Right atrium auricular region (tissue), 2 donors: Measurements from ENCODE around the gene CRTAC1. TPM values are rescaled to one million over a fixed set of nuclear protein-coding genes. Genes with fewer than 3 reads are reported as not detected.

Experiments
- DNase-seq: peaks from one replicate; pipeline ENCODE4 v3.0.0-alpha.2; 2019; ENCODE audit warnings: low spot score
- H3K27ac ChIP-seq, 2 donors: fragments of 200-600 bp; sonication (generic); 1 replicate in 1 of 2; 2 replicates in 1 of 2; pipeline ENCODE4 v1.5.1; 2016 to 2019
- H3K27me3 ChIP-seq, 2 donors: fragments of 200-600 bp; sonication (generic); one replicate each; pipeline versions ENCODE4 v1.5.1 to v1.6.0; 2017 to 2019
- H3K36me3 ChIP-seq: fragments of 200-600 bp; sonication (generic); one replicate; pipeline ENCODE4 v1.5.1; 2016
- H3K4me1 ChIP-seq, 2 donors: fragments of 200-600 bp; sonication (generic); one replicate each; pipeline versions ENCODE4 v1.5.1 to v1.6.0; 2017 to 2019
- H3K4me3 ChIP-seq, 2 donors: fragments of 200-600 bp; sonication (generic); 1 replicate in 1 of 2; 2 replicates in 1 of 2; pipeline ENCODE4 v1.5.1; 2017 to 2019; ENCODE audit warnings: mild to moderate bottlenecking in 1 of 2, moderate library complexity in 1 of 2
- H3K9me3 ChIP-seq, 2 donors: fragments of 200-600 bp; sonication (generic); one replicate each; pipeline ENCODE4 v1.5.1; 2019
- total RNA-seq, 2 donors: library from RNA; depleted of rRNA; stranded (reverse); fragments of >200 nt; gene quantifications; one replicate each; pipeline ENCODE4 v1.1.0, GENCODE V29; 2016
- TF ChIP-seq, protein P1 (sequence below), 2 donors: fragments of 200-600 bp; sonication (generic); IDR thresholded peaks; one replicate each; pipeline ENCODE4 v1.5.1; 2019; ENCODE audit warnings: antibody characterized with exemption in 2 of 2

Gene CRTAC1
- total RNA-seq, 2 donors from 2014 or later = 3.5 to 5.6 TPM

- DNase-seq = no peak
- TF ChIP-seq, protein P1, sequence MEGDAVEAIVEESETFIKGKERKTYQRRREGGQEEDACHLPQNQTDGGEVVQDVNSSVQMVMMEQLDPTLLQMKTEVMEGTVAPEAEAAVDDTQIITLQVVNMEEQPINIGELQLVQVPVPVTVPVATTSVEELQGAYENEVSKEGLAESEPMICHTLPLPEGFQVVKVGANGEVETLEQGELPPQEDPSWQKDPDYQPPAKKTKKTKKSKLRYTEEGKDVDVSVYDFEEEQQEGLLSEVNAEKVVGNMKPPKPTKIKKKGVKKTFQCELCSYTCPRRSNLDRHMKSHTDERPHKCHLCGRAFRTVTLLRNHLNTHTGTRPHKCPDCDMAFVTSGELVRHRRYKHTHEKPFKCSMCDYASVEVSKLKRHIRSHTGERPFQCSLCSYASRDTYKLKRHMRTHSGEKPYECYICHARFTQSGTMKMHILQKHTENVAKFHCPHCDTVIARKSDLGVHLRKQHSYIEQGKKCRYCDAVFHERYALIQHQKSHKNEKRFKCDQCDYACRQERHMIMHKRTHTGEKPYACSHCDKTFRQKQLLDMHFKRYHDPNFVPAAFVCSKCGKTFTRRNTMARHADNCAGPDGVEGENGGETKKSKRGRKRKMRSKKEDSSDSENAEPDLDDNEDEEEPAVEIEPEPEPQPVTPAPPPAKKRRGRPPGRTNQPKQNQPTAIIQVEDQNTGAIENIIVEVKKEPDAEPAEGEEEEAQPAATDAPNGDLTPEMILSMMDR (IDR thresholded peaks at IDR 0.05) = no peak
- Histone ChIP-seq H3K4me1 (no peaks in the 10 kb centered on the region), H3K4me3 (no peak overlapping the region), H3K9me3 (no peaks in the 10 kb centered on the region), H3K27ac (no peak overlapping the region), H3K27me3 (no peaks in the 10 kb centered on the region), H3K36me3 (no peaks in the 10 kb centered on the region)
Observed at GRCh38 chr10:97861924-97862323, 168.5 kb downstream of the CRTAC1 start.

- TF ChIP-seq, protein P1 (IDR thresholded peaks at IDR 0.05) = no peak
- Histone ChIP-seq H3K9me3 (no peaks in the 10 kb centered on the region), H3K4me1 (no peaks in the 10 kb centered on the region), H3K4me3 (no peak overlapping the region), H3K27ac (no peak overlapping the region), H3K27me3 (no peaks in the 10 kb centered on the region), H3K36me3 (no peaks in the 10 kb centered on the region)
- DNase-seq = no peak
Observed at GRCh38 chr10:97861097-97861750, 169.2 kb downstream of the CRTAC1 start.

DNA sequence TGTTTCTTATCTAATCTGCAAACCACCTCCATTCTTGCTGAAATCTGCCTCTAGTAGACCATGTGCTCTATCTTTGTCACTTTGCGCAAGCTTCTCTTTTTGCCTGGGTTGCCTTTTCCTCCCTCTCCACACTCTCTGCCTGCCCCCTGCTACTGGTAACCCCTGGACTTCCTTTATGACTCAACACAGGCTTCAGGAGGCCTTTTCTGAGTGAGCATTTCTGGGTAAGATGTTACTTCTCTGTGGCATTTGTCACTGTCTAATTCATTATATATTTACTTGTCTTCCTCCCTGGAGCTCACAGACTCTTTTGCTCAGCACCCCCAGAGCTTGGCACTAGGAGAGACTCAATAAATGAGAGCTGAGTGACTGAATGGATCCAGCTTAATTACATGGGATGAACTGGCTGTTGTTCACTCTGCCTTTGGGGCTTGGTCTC is 172.4 kb downstream of the CRTAC1 start:
- H3K27me3 ChIP-seq = no peaks in the 10 kb centered on the region
- no peak overlapping the region for H3K4me3 ChIP-seq
- no peaks in the 10 kb centered on the region for H3K9me3 ChIP-seq
- TF ChIP-seq, protein P1 (IDR thresholded peaks at IDR 0.05) = no peak
- no peak for DNase-seq
- no peaks in the 10 kb centered on the region for H3K36me3 ChIP-seq
- H3K4me1 ChIP-seq = no peaks in the 10 kb centered on the region
- H3K27ac ChIP-seq = no peak overlapping the region

DNA sequence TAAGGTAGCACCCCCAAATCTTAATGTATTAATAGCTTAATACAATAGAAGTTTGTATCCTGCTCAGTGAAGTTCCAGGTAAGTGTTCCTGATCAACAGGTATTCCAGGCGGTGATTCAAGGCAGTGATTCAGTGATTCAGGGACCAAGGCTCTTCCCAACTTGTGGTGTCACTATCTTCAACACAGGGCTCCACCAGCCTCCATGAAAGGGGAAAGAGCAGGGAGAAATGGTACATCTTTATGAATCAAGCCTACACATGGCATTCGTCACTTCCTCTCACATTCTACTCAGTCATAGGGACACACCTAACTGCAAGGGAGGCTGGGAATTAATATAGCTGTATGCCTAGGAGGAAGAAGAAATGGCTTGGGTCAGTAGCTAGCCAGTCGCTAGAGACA is 175.7 kb downstream of the CRTAC1 start:
- H3K27me3 ChIP-seq = no peaks in the 10 kb centered on the region
- H3K36me3 ChIP-seq = no peaks in the 10 kb centered on the region
- peaks cover 0 to 7% of the 10 kb centered on the region in 2 donors for H3K4me1 ChIP-seq
- H3K4me3 ChIP-seq = no peak overlapping the region
- DNase-seq = no peak
- H3K27ac ChIP-seq = no peak overlapping the region
- TF ChIP-seq, protein P1 (IDR thresholded peaks at IDR 0.05) = no peak
- no peaks in the 10 kb centered on the region for H3K9me3 ChIP-seq

- no peak overlapping the region for H3K4me3 ChIP-seq
- DNase-seq = no peak
- peaks cover 0 to 14% of the 10 kb centered on the region in 2 donors for H3K4me1 ChIP-seq
- TF ChIP-seq, protein P1 (IDR thresholded peaks at IDR 0.05) = no peak
- H3K27ac ChIP-seq = no peak overlapping the region
- no peaks in the 10 kb centered on the region for H3K27me3 ChIP-seq
- no peaks in the 10 kb centered on the region for H3K9me3 ChIP-seq
- H3K36me3 ChIP-seq = no peaks in the 10 kb centered on the region
Observed at GRCh38 chr10:97852840-97853405, 177.5 kb downstream of the CRTAC1 start.
